ENCODE measurements around the gene DESI1.
"Not testable (repeated sequence)": the region's sequence is repeated elsewhere in the genome, so short reads cannot be mapped to it uniquely, and the experiment has no call there.

DESI1 gene

GRCh38 chr22:41613456-41613855 lies 7.4 kb downstream of the DESI1 start:
- DNase-seq (ENCODE audit: insufficient read length, low spot score): no peak
- TF ChIP-seq POLR2A (IDR thresholded peaks at IDR 0.05; ENCODE audit: low read depth, low read length): no peak
- no peak for FAIRE-seq

- DNase-seq (ENCODE audit: insufficient read length, low spot score): no peak
- no peak for FAIRE-seq
- TF ChIP-seq POLR2A (IDR thresholded peaks at IDR 0.05; ENCODE audit: low read depth, low read length): no peak
These were observed 8.1 kb downstream of the DESI1 start for GRCh38 chr22:41612603-41613306.

DNA sequence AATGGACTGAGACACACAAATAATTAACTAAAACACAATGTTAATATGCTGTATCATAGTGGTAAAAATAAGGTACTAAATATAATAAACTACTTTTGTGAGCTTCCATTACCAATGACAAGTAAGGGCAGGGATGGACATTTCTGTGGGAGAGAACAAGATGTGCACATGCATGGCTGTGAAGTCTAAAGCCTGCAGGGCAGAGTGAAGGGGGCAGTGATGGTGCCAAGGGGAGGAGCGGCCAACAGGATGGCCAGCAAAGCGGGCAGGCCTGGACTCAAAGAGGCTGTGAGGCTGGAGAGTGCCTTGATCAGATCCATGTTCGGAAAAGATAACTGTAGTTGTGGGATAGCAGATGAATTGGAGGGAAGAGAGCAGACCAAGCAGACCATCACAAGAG lies 12.5 kb downstream of the DESI1 start:
- no peak for TF ChIP-seq POLR2A (IDR thresholded peaks at IDR 0.05; ENCODE audit: low read depth, low read length)
- DNase-seq (ENCODE audit: insufficient read length, low spot score) (no peak), FAIRE-seq (no peak)

GRCh38 chr22:41603873-41604332 lies 16.9 kb downstream of the DESI1 start:
- TF ChIP-seq POLR2A (IDR thresholded peaks at IDR 0.05; ENCODE audit: low read depth, low read length): no peak
- no peak for DNase-seq (ENCODE audit: insufficient read length, low spot score)
- no peak for FAIRE-seq

- no peak for TF ChIP-seq POLR2A (IDR thresholded peaks at IDR 0.05; ENCODE audit: low read depth, low read length)
- FAIRE-seq (no peak), DNase-seq (ENCODE audit: insufficient read length, low spot score) (no peak)
These were observed 19.9 kb downstream of the DESI1 start for GRCh38 chr22:41600976-41601375.

GRCh38 chr22:41598891-41599635 lies 21.8 kb downstream of the DESI1 start:
- DNase-seq (ENCODE audit: insufficient read length, low spot score): no peak
- TF ChIP-seq POLR2A (IDR thresholded peaks at IDR 0.05; ENCODE audit: low read depth, low read length): no peak
- FAIRE-seq: no peak

DNA sequence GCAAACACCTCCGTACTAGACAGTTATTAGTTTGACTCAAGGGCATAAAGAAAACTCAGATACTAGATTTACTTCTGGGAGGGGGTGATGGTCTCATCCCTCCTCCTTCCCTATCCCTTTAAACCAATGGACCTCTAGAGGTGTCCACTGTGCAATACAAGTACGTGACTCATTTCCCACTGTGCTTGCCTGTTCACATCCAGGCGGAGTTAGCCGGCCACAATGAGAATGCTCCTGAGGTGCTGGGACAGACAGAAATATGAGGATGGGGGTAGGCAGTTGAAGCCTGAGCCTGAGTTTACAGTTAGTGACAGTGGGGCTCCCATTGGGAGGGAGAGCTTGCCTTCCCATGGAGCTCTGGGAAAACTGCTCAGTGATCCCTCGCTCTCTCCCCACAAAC lies 22.8 kb downstream of the DESI1 start:
- DNase-seq (ENCODE audit: insufficient read length, low spot score) (peak; percentile 84), FAIRE-seq (peak; percentile 38)
- no peak for TF ChIP-seq POLR2A (IDR thresholded peaks at IDR 0.05; ENCODE audit: low read depth, low read length)

DNA sequence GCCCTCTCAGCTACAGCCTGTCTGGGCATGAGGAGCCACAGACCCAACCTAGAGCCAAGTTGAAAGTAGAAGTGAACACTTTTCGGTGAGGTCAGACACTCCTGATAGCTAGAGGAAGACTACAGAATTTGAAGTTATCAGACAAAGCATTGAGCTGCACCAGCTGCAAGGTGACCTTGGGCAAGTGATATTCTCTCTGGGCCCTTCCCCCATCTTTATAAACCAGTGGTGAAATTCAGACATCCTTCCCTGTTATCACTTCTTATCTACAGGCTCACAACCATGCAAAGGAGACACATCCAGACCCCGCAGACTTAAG lies 23.2 kb downstream of the DESI1 start:
- FAIRE-seq: no peak
- TF ChIP-seq POLR2A (IDR thresholded peaks at IDR 0.05; ENCODE audit: low read depth, low read length): no peak
- no peak for DNase-seq (ENCODE audit: insufficient read length, low spot score)

- FAIRE-seq (no peak), DNase-seq (ENCODE audit: insufficient read length, low spot score) (peak; percentile 57)
- no peak for TF ChIP-seq POLR2A (IDR thresholded peaks at IDR 0.05; ENCODE audit: low read depth, low read length)
These were observed 23.8 kb downstream of the DESI1 start for GRCh38 chr22:41596776-41597634.

DNA sequence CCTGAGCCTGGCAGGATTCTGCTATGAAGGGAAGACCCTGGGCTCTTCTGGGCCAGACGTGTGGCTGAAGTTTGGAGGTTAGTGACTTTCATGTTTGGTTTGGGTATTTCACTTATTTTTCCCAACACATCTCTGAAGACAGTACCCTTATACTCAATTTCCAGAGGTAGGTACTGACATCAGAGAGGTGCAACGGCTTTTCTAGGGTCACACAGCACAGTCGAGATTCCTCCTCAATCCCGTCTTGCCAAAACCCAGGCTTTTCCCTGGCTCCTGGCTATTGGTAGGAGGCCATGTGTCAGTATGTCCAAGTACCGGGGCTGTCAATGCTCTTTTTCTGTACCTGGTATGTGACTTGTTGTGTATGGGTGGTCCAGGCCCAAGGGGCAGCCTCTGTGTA lies 25.1 kb downstream of the DESI1 start:
- DNase-seq (ENCODE audit: insufficient read length, low spot score): no peak
- no peak for TF ChIP-seq POLR2A (IDR thresholded peaks at IDR 0.05; ENCODE audit: low read depth, low read length)
- no peak for FAIRE-seq

DNA sequence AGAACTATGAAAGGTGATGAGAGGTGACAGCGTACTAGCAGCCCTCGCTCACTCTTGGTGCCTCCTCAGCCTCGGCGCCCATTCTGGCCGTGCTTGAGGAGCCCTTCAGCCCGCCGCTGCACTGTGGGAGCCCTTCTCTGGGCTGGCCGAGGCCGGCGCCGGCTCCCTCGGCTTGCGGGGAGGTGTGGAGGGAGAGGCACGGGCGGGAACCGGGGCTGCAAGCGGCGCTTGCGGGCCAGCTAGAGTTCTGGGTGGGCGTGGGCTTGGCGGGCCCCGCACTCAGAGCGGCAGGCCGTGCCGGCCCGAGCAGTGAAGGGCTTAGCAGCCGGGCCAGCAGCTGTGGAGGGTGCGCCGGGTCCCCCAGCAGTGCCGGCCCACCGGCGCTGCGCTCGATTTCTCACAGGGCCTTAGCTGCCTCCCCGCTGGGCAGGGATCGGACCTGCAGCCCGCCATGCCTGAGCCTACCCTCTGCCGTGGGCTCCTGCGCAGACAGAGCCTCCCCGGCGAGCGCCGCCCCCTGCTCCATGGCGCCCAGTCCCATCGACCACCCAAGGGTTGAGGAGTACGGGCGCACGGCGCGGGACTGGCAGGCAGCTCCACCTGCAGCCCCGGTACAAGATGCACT lies 27.4 kb downstream of the DESI1 start:
- DNase-seq (ENCODE audit: insufficient read length, low spot score); FAIRE-seq: not testable (repeated sequence)

DNA sequence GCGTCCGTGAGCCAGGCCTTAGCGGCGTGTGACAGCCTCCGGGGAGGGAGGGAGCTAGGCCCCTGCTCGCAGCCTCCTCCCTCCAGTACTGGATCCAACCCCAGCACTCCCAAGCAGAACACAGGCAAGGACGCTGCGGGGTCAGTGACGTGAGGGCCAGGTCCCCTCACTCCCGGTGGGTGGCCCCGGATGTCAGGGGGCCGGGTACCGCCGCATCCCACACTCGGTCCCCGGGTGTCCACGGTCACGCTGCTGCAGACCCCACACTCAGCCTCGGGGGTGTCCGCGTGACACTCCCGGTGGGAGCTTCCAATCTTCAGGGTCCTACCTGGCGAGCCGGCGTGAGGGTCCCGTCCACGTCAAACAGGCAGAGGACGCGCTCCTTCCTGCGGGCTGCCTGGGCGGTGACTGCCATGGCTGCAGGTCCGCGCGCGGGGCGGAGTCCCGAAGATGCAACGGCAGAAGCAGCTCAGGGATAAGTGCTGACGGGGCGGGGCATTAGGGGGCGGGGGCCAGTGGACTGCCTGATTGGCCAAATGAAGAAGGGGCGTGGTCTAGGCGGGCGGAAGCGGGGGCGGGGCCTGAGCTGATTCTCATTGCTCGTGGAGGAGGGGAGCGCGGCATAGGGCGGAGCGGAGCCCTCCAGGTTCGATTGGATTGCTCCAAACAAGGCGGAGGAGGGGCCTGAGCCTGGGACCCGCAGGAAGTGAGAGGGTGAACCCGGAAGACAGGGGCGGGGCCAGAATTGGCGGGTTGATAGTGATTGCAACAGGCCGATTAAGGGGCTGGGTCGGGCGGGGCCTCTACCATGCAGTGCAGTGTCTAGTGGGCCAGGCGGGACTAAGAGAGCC lies 31.2 kb downstream of the DESI1 start, which contains the start of gene PMM1:
PMM1 (minus strand) TSS at position 450 of the 851 bp plus-strand sequence; CDS start at position 415, 35 bp downstream.
- FAIRE-seq (no peak), DNase-seq (ENCODE audit: insufficient read length, low spot score) (peak; percentile 94)
- TF ChIP-seq POLR2A (IDR thresholded peaks at IDR 0.05; ENCODE audit: low read depth, low read length): peak; percentile 91

DNA sequence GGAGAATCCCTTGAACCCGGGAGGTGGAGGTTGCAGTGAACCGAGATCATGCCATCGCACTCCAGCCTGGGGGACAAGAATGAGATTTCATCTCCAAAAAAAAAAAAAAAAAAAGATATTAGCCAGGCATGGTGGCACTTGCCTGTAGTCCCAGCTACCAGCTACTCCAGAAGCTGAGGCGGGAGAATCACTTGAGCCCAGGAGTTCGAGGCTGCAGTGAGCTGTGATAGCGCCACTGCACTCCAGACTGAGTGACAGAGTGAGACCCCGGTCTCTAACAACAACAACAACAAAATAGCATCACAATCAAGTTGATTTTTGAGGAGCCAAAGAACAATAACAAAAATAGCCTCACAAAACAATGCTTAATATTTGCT lies 33.5 kb downstream of the DESI1 start:
- DNase-seq (ENCODE audit: insufficient read length, low spot score) (no peak), FAIRE-seq (no peak)
- TF ChIP-seq POLR2A (IDR thresholded peaks at IDR 0.05; ENCODE audit: low read depth, low read length): no peak
